ENCODE measurements around the gene VOPP1. TPM values are rescaled to one million over a fixed set of nuclear protein-coding genes. Genes with fewer than 3 reads are reported as not detected.
A peak's percentile ranks its signal among the peaks of the same experiment; 100 is the strongest.
"Not testable (repeated sequence)": the region's sequence is repeated elsewhere in the genome, so short reads cannot be mapped to it uniquely, and the experiment has no call there.

VOPP1 gene
- total RNA-seq, 1 experiment from 2014 or later, result 89.5 TPM

- not testable (repeated sequence) for DNase-seq (ENCODE audit: low read depth)
These were observed 10.4 kb upstream of the VOPP1 start for GRCh38 chr7:55582656-55583055.

DNA sequence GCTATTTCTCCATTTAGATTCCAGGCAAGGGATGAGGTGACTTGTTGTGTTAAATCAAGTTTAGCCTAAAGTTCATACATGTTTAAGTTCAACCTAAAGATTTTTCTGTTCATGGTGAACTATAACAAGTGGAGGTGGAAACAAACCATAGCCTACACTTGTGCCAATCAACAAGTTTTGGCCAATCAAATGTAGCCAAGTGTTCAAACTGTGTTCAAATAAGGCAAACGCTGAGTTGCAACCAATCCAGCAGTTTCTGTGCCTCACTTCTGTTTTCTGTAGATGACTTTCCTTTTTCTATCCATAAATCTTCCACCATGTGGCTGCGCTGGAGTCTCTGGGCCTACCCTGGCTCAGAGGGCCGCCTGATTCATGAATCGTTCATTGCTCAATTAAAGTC is 4.5 kb upstream of the VOPP1 start:
- DNase-seq (ENCODE audit: low read depth), result no peak

- DNase-seq (ENCODE audit: low read depth), result no peak
These were observed 3.4 kb upstream of the VOPP1 start for GRCh38 chr7:55575733-55576132.

- DNase-seq (ENCODE audit: low read depth), result no peak
These were observed 2.8 kb upstream of the VOPP1 start for GRCh38 chr7:55575098-55575497.

GRCh38 chr7:55574051-55574717 is 1.9 kb upstream of the VOPP1 start:
- peak; percentile 49 for DNase-seq (ENCODE audit: low read depth)

GRCh38 chr7:55573234-55573900 is 1.1 kb upstream of the VOPP1 start:
- peak; percentile 43 for DNase-seq (ENCODE audit: low read depth)

DNA sequence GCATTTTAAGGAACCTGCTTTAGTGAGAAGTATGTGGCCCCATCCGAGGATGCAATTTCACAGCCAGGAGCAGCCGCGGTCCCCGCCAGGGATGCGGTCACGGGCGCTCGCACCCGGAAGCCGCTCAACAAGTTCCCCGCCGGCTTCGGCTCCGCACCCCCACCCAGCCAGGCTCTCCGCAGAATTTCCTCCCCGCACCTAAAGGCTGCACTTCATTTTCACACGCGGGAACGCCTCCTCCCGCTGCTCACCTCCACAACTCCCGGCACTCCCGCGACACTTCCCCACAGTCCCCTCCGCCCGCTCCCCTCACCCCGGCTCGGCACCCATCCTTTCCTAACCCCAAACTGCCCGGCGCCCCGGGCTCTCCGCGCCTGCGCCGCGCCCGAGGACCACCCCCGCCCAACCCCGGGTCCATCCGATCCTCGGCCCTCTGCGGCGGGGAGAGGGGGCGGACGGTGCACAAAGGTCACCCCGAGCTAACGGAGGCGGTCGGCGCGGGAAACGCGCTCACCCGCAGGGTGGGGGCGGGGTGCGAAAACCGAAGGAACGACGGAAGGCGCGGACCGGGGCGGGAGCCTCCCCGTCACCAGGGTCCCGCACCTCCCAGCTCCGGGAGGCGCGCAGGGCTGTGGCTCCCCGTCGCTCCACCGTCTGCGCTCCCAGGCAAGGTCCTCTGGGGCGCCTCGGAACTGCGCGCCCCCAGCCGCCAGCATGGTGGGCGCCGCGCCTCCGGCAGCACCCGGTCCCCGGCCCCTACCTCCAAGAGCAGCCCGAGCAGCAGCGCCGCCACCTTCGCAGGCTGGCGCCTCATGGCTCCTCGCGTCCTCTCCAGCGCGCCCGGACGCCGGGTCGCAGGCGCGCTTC is 558 bp downstream of the VOPP1 start:
- peak; percentile 61 for DNase-seq (ENCODE audit: low read depth)

DNA sequence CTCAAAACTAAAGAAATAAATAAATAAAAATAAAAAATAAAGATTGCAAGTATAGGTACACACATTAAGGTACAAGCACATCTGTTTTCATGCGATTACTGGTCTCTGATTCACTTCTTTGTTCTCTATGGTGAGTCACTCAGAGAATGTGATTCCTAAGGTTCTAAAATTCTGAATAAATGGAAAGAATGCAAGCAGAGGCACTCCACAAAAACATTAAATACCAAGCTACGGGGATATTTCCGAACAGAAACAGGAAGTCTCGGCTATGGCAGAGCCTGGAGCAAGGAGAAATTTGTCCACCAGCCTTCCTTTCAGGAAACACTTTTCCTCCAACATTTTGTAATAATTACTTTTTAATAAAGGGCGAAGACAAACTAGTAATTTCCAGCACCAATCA is 1.4 kb downstream of the VOPP1 start:
- peak; percentile 88 for DNase-seq (ENCODE audit: low read depth)

DNA sequence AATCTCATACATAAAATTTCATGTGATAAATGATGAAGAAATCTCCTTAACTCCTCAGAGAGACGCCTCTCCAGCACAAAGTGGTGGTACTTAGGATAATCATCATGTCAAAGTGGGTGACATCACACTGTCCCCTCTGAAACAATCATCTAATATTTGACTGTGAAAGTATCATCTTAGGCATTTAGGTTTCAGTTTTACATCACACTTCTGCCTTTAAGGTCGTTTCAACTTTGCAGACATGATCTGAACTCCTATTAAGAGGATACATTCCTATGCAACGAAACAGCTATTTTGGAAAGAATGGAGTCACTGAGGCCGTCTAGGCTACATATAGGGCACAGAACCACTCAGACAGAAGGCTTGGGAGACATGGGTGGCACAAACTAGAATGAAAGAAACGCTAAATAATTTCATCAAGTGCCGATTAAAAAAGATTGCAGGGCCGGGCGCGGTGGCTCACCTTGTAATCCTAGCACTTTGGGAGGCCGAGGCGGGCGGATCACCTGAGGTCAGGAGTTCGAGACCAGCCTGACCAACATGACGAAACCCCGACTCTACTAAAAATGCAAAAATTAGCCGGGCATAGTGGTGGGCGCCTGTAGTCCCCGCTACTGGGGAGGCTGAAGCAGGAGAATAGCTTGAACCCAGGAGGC is 2.0 kb downstream of the VOPP1 start:
- DNase-seq (ENCODE audit: low read depth), result peak; percentile 39

- DNase-seq (ENCODE audit: low read depth), result no peak
These were observed 2.5 kb downstream of the VOPP1 start for GRCh38 chr7:55569797-55570196.

DNA sequence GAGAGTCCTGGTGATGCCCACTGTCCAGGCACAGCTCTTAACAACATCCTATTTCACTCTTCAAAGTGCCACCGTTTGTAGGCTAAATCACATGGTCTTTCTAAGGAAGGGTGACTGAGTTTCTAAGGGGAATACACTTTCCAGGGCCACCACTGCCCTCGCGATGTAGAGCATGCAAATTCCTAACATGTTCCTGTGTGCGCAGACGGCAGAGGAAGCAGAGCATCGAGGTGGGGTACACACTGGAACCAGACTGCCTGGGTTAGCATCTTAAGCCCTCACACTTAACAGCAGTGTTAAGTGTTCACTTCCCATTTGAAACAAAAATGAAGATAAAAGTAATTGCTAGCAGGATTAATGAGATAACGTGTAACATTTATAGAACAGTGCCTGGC is 3.0 kb downstream of the VOPP1 start:
- DNase-seq (ENCODE audit: low read depth), result no peak

GRCh38 chr7:55568613-55569268 is 3.6 kb downstream of the VOPP1 start:
- peak; percentile 38 for DNase-seq (ENCODE audit: low read depth)

GRCh38 chr7:55567571-55567970 is 4.7 kb downstream of the VOPP1 start:
- no peak for DNase-seq (ENCODE audit: low read depth)

- DNase-seq (ENCODE audit: low read depth), result no peak
These were observed 6.6 kb downstream of the VOPP1 start for GRCh38 chr7:55565681-55566080.

DNA sequence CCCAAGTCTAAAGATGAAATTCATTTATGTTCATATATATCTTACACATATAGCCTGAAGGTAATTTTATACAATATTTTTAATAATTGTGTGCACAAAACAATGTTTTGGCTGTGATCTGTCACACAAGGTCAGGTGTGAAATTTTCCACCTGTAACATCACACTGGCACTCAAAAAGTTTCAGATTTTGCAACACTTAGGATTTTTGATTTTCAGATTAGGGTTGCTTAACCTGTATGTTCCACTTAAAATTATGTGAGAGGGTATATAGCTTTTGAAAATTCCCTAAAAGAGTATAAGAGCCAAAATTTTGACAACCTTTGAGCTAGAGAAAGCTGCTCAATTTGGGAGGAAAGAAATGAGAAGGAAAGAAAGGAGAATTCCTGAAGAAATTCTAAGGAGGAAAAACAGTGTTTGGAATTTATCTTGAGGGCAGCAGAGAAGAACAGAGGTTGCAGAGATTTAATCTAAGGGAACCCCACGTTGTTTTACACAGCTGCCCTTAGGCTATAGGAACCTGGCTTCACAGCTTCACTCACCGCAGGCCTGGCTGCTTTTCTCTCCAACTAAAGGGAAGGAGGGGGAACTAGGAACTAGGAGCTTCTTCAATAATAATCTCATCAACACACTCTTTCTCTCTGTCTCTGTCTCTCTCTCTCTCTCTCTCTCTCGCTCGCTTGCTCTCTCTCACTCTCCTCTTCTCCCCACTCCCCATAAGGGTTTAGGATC is 8.5 kb downstream of the VOPP1 start:
- DNase-seq (ENCODE audit: low read depth), result peak; percentile 87

GRCh38 chr7:55561690-55562089 is 10.6 kb downstream of the VOPP1 start:
- DNase-seq (ENCODE audit: low read depth), result no peak

- no peak for DNase-seq (ENCODE audit: low read depth)
These were observed 13.1 kb downstream of the VOPP1 start for GRCh38 chr7:55558962-55559920.

DNA sequence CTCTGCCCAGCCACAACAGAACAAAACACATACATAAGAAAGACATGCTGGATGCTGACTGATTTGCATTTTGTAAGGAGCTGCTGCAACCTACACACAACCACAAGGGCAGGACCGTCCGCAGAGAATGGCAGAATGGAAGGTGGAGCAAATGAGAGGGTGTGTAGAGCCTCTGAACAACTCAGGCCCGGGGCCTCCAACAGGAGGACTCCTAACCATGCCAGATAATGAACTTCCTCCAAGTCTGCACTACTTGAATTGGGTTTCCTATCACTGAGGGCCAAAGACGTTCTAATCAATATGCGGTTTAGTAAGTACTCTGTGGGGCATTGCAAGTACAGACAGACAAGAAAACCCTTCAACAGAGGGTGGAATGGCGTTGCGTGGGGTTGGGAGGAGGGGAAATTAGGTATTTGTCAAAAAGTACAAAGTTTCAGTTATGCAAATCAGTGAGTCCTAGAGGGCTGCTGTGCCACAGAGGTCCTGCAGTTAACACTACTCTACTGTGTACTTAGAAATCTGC is 14.6 kb downstream of the VOPP1 start:
- no peak for DNase-seq (ENCODE audit: low read depth)

DNA sequence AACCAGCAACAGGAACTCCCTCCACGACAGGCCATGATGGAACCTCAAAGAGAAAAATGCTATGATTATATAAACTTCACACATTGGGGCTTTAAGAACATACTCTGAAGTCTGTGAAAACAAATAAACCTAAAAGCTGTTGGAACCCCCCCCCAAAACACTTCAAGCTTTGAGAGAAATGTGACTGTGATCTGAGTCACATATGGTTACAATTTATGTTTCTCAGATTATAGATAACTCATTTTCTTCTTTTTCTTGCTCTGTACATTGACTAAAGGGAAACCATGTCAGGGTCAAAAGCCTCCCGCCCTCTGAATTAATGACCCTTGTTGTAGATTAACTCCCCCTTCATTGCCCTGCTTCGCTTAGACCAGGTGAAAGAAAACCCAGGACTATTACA is 15.8 kb downstream of the VOPP1 start:
- no peak for DNase-seq (ENCODE audit: low read depth)
